GM21447 (cell line): Measurements from ENCODE around the gene WRAP73.

ENCODE experiments used
- ATAC-seq: cut with Tn5 transposase; IDR thresholded peaks from one replicate; pipeline ENCODE4 v1.9.1; 2021; ENCODE audit not compliant: unreplicated experiment

Gene WRAP73

DNA sequence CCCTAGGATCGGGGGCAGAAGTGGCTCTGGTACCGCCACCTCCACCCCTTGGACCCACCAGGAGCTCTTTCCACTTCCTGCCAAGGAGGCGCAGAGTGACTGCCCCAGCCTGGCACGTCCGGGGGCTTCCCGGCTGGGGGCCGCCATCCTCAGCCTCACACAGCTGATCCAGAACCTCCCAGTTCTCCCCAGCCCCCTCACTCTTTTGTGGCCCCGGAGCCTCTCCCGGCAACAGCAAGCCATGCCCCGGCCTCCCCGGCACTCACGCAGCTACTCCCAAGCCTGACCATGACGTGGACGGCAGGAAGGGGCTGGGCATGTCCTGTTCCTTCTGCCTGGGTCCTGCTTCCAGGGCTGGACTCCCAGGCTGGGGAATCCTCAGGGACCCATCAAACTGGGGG is 19.5 kb upstream of the WRAP73 start:
- no peak for ATAC-seq

DNA sequence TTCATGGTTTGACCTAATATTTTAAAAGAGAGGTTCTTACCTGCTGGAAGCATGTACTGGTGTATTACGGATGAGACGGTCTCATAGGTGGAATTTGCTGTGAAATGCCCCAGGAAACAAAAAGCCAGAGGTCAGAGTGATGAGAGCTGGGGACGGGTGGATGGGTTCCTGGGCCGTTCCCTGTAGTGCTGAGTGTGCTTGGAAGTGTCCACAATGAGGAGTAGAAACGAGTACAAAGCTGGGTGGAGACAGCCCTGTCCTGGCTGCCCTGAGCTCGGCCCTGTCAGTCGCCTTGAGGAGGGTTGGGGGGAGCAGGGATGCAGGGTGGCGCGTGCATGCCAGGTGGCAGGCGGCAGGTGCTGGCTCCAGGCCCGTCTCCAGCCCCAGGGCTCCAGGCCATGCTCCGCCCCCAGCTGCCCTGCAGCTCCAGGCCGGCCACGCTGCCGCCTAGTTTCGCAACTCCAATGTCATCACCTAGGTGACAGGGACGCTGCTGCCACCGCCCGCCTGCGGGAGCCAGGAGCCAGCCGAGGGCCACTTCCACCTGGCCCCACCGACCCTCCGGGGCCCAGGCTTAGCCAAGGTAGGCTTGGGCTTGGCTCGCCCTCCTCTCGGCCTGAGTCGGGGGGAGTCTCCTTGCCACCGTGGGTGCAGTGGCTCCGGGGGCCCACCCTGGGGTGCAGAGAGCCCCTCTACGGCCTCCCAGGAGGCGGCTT is 18.8 kb upstream of the WRAP73 start:
- no peak for ATAC-seq

- no peak for ATAC-seq
Measured at GRCh38 chr1:3668148-3668547, 18.2 kb upstream of the WRAP73 start.

DNA sequence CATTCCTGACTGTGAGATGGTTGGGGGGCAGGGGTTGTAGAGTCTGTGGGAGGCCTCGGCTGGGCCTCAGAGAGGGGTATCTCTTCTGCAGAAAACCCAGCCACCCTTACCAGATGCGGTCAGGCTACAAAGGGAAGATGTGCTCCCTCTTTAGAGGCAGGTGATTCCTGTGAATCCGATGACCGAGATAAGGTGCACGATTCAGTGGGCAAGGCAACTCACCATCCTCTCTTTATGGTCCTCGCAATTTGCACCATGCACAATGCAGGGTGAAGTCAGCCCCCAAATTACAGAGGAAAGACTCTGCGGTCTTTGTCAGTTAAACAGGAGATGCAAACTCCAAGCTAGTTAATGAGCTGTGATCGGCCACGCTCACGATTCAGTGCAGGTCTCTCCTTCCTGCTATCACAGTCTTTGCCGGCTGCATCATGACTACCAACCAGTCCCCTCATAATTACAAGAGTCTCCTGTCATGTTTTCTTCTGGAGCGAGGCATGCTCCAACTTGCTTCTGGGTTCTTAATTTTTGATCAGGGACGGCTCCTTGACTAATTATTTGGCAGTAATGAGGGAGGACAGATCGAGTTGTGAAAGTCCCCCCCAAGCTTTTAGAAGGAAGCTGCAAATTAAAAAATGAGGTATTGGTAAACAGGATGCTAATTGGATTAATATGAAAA is 14.9 kb upstream of the WRAP73 start:
- no peak for ATAC-seq

- ATAC-seq, result no peak
Measured at GRCh38 chr1:3663999-3664699, 14.2 kb upstream of the WRAP73 start.

- ATAC-seq, result no peak
Measured at GRCh38 chr1:3662080-3662671, 12.3 kb upstream of the WRAP73 start.

DNA sequence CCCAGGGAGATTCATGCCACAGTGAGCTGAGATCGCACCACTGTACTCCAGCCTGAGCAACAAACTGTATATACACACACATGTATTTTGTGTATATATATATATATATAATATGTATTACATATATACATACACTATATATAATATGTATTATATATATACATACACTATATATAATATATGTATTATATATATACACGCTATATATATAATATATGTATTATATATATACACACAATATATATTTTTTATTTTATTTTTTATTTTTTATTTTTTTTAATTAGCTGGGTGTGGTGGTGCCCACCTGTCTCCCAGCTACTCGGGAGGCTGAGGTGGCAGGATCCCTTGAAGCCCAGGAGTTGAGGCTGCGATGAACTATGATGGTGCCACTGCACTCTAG is 11.7 kb upstream of the WRAP73 start:
- no peak for ATAC-seq

DNA sequence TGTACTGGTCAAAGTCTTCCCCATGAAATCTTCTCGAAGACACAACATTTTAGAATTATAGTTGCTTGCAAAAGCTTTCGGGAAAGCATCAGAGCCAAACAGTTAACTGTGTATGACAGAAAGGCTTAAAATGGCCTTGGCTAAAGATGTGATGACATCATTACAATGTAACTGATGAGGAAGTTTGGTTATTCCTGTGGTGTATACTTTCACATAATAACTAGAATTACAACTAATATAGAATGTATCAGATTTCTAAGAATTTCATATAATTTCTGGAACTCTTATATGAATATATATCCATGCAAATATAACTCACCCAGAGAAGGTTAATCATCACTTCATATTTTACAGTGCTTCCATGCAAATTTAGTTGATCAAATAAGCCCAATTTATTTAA is 10.8 kb upstream of the WRAP73 start:
- ATAC-seq, result no peak

GRCh38 chr1:3659093-3659492 is 9.2 kb upstream of the WRAP73 start:
- no peak for ATAC-seq

DNA sequence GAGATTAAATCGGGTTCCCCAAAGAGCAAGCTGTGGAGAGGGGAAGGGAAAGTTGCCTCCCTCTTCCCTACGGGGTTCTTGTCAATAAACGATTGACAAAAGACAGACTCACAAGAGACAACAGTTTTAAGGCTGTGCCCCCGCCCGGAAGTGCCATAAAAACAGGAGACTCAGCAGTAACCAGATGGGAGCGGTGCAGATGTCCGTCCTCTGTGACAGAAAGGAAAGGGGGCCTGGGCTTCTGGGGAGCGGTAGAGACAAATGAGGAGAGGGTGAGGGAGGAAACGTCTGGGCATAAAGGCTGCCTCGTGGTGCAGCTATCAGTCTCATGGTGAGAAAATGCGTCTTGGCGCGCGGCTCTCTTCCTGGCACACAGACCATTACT is 8.3 kb upstream of the WRAP73 start:
- ATAC-seq, result no peak

- ATAC-seq, result no peak
Measured at GRCh38 chr1:3657578-3658230, 7.8 kb upstream of the WRAP73 start.

DNA sequence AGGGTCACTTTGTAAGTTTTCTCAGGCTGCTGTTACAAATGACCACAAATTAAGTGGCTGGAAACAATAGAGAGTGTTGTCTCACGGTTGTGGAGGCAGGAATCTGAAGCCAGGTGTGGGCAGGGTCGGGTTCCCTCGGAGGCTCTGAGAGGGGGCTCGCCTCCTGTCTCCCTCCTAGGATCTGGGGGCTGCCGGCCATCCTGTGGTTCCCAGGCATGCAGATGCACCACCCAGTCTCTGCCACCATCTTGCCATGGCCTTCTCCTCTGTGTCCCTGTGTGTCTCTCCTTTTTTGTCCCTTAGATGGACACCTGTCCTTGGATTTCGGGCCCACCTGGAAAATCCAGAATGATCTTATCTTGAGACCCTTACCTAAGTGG is 7.2 kb upstream of the WRAP73 start:
- ATAC-seq, result peak; percentile 23

DNA sequence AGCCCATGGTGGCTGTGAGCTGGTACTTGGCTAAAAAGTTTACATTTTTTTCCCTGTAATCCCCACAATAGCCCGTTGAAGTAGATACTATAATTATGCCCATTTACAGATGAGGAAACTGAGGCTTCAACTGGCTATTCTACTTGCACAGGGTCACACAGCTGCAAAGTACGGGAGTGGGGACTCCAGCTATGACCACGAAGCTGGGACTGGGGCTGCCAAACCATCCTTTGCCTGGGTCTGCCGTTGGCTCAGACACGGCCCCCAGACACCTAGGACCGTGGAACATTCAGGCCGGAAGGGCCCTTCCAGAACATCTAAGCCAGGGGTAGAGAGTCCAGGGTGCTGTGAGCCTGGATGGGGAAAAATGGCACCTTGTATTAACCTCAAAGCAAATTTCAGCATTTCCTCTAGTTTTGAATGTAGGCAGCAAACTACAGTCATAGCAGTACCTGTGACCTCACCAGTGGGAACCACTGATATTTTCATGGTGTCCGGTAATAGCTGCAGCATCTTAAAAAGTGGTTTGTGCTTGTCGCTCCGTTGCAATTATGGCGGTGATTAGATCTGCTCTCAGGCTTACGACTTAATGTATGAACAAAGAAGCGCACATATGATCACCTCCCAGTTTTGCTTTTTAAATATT is 6.7 kb upstream of the WRAP73 start:
- ATAC-seq, result peak; percentile 79

DNA sequence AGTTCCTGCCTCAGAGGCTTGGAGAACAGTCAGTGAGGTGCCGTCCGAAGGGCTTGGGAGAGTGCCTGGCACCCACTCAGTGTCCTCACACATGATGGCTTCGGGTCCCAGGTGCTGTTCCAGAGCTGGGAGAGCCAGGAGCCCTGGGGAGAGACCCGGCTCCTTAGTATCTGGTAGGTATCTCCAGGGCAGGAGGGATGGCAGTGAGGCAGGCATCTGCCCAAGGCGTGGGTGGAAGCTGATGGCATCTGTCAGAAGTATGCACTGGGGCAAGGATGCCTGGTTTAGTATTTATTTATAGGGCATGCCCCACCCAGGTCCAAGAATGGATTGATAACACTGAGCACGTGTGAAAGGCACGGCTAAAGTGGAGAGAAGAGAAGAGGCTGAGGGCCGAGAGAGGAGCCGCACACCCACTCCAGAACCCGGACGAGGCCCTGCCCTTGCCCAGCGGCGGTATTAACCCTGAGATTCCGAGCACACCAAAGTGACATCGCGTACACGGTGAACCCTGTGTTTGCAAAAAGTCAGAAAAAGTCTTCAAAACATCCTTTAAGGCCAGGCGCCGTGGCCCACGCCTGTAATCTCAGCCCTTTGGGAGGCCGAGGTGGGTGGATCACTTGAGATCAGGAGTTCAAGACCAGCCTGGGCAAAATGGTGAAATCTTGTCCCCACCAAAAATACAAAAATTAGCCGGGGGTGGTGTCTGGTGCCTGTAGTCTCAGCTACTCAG is 4.8 kb upstream of the WRAP73 start:
- ATAC-seq, result no peak

GRCh38 chr1:3653286-3653618 is 3.3 kb upstream of the WRAP73 start:
- ATAC-seq, result no peak

DNA sequence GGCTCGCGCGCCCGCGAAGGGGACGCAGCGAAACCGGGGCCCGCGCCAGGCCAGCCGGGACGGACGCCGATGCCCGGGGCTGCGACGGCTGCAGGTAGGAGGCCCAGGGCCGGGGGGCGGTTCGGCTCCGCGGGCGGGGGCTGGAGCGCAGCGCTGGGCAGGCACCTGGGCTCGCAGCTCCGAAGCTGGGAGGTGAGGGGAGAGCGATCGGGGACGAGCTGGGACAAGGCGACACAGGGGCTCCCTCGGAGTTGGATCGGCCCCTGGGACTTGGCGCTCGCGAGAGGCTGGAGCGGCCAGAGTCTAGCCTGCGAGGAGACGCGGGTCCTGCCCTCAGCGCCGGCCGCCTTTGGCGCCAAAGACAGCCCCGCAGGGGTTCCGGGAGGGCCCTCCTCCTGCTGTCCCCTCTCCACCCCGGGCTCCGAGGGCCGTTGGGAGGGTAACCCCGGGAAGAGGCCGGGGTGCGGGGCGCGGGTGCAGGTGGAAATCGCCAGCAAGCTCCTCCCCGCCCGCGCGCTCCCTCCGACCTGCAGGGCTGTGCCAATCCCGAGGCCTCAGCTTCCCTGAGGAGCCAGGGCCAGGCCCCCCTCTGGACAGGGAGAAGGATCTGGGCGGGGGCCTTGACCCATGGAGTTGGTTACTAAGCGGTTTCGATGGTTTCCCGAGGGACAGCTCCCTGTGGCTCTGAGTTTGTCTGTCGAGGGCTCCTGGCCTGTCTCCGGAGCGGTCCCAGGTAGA is 2.8 kb upstream of the WRAP73 start:
- no peak for ATAC-seq

DNA sequence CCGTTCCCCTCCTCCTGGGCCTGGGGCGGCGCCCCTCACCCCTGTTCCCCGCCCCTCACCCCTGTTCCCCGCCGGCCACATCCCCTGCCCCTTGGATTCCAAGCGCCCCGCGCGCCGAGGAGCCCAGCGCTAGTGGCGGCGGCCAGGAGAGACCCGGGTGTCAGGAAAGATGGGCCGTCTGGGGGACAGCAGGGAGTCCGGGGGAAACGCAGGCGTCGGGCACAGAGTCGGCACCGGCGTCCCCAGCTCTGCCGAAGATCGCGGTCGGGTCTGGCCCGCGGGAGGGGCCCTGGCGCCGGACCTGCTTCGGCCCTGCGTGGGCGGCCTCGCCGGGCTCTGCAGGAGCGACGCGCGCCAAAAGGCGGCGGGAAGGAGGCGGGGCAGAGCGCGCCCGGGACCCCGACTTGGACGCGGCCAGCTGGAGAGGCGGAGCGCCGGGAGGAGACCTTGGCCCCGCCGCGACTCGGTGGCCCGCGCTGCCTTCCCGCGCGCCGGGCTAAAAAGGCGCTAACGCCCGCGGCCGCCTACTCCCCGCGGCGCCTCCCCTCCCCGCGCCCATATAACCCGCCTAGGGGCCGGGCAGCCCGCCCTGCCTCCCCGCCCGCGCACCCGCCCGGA is 2.1 kb upstream of the WRAP73 start, which contains the start of gene TP73:
Gene TP73 (plus strand): TSS at position 587 of the 618 bp plus-strand sequence. CDS start 29,850 bp downstream, outside the sequence.
- no peak for ATAC-seq

GRCh38 chr1:3651026-3651929 is 1.4 kb upstream of the WRAP73 start:
- no peak for ATAC-seq
